Activated CD4-positive, alpha-beta T cell treated with anti-CD3 and anti-CD28 coated beads, Interleukin-2, Interleukin-6, amounts not matched to agents 100 ng/mL and 50 ng/mL, durations not matched to agents 16 hours and 8 hours (primary cell): ENCODE data around the gene ZNF500.

ENCODE experiments used
- DNase-seq: peaks from one replicate; pipeline ENCODE4 v3.0.0-alpha.2; 2020

Gene ZNF500

DNA sequence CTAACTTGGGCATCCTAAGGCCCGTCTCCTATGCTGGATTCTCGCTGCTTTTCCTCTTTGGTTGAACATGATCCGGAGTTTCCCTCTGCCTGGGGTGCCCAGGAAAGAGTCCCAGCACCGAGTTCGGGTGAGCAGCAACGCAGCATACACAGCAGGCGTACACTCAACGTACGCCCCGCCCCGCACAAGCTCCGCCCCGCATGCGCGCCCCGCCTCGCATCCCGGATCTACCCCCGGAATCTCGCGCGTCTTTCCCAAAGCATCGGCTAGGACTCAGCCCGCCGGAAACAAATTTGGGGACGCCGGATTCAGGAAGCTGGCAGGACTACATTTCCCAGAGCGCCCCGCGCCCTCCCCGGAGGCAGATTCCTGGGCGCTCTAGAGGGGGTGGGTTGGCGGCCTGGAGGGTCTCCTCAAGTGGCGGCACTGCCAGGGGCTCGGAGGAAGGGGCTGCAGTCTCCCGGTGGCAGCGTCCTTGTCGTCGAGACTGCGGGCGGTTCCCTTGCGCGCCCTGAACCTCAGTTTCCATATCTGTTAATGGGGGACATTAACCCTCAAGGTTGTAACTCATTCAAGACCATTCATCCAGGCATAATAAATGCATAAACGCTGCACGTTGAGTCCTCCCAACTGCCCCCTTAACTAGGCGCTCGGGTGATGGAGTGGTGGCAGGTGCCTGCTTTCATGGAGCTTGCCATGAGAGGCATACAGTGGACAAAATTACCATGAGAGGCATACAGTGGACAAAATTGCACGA, 1.8 kb upstream of the ZNF500 start:
- peak; percentile 94 for DNase-seq

DNA sequence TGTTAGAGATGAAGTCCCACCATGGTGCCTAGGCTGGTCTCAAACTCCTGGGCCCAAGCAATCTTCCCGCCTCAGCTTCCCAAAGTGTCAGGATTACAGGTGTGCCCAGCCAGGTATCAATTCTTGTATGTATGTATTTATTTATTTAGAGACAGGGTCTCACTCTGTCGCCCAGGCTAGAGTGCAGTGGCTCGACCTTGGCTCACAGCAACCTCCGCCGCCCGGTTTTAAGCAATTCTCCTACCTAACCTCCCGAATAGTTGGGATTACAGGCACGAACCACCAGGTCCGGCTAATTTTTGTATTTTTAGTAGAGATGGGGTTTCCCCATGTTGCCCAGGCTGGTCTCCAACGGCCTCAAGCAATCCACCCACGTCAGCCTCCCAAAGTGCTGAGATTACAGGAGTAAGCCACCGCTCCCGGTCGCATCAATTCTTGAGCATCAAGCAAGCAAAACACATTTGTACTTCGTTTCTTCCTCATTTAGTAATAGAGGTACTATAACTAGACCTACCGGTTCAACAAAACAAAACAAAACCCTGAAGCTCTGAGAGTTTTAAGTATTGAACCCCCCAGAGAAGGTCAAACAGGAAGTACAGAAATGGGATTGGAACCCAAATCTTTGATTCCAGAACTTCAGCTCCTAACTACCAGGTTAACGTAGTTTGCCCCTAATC, 1.0 kb upstream of the ZNF500 start:
- DNase-seq: no peak

DNA sequence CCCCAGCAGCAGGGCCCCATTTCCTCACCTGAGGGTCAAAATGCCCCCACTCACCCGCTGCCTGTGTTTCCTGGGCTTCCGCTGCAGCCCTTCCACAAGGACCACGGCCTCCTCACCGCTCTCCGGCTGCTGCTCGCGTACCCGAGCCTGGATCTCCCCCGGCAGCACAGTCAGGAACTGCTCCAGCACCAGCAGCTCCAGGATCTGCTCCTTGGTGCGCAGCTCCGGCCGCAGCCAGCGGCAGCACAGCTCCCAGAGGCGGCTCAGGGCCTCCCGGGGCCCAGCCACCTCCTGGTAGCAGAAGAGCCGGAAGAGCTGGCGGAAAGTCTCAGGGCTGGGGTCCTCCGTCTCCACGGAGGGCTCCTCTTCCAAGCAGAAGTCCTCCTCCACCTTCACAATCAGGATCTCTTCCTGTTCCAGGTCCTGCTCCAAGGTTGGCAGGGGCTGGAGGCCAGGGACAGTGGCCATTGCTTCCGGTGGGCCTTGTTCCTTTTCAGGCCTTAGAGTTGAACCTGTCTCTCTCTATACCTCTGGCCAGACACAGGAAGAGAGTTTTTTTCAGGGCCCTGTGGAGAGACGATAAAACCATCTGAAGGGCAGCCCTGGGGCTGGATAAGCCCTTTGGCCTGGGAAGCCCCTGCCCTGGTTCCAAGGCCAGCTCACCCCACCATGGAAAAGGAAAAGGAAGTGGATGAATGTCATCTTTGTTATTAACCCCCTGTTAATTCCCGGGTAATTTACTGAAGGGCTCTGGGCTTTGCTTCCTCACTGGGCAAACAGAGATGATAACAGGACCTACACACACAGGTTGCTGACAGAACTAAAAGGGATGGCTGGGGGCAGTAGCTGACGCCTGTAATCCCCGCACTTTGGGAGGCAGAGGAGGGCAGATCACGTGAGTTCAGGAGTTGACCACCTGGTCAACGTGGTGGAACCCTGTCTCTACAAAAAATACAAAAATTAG, 1.2 kb downstream of the ZNF500 start:
- no peak for DNase-seq

DNA sequence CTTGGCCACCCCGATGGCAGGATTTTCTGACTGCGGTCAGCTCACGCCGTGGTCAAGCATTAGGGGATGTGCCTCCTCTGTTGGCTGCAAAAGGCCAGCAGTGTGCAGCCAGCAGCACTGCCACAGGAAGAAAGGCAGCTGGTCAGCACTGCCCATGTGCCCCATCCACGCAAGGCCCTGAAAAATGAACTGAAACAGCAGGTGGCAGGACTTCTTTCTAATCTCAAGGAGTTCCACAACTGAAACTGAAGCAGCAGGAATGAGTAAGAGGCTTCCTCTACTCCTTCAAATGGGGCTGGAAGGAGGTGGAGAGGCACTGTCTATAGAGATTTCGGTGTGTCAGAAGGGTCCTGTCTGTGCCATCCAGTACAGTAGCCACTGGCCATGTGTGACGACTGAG, 3.2 kb downstream of the ZNF500 start:
- no peak for DNase-seq

DNA sequence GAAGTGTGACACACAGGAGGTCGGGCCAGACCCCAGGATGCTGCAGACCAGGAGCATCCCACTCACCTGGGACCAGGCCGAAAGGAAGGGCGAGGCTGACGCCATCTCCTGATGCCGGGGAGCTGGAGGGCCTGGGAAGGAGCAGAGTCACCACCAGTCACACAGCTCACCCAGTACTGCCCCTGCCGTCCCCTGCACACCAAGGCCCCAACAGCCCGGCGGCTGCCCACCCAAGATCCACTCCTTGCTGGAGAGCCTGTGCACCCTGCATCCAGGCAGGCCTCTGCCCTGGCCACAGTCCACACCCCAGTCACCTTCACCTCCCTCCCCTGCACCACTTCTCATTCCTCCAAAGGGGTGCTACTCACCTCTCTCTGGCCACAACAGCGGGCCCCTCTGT, 4.8 kb downstream of the ZNF500 start:
- DNase-seq: no peak

DNA sequence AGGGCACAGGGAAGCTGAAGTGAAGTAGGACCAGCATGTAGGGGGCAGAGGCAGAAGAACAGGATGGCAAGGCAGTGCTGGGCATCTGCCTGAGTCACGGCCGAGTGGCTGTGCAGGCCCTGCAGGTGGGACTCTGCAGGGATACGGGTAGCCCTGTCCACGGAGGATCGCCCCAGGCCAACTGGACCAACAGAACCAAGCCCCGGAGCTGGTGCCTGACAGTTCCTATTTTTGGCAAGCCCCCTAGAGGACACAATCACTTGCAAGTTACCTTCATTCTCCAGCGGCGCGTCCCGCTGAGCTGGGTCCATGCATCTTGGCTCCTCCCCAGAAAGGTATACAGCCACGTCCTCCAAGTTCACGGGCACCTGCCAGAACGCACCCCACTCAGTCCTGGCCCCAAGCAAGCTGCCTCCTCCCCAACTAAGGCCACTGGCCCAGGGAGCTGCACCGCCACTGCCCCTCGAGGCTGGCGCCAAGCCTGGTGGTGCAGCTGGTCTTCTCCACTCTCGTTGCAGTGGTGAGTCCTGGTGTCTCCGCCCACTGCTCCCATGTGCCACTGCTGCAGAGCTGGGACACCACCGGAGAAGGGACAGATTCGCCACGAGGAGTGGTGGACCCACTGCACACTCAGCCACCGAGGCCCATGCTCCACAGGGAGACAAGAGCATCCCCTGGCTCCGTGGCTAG, 6.6 kb downstream of the ZNF500 start:
- no peak for DNase-seq

DNA sequence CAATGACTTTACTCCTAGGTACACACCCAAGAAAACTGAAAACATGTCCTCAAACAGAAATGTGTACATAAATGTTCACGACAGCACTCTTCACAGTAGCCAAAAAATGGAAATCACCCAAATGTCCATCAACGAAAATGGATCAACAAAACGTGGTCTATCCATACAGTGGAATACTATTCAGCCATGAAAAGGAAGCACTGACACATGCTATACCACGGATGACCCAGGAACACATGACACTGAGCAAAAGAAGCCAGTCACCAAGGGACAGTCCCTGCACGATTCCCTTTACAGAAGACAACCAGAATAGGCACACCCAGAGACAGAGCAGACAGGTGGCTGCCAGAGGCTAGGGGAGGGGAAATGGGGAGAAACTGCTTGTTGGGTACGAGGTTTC, 11.3 kb downstream of the ZNF500 start:
- DNase-seq: no peak

DNA sequence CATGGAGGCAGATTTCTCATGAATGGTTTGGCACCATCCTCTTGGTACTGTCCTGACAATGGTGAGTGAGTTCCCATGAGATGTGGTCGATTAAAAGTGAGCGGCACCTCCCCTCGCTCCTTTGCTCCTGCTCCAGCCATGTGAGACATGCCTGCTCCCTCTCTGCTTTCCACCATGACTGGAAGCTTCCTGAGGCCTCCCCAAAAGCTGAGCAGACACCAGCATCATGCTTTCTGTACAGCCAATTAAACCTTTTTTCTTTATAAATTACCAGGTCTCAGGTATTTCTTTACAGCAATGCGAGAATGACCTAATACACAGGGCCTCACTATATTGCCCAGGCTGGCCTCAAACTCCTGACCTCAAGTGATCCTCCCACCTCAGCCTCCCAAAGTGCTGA, 12.1 kb downstream of the ZNF500 start:
- no peak for DNase-seq

DNA sequence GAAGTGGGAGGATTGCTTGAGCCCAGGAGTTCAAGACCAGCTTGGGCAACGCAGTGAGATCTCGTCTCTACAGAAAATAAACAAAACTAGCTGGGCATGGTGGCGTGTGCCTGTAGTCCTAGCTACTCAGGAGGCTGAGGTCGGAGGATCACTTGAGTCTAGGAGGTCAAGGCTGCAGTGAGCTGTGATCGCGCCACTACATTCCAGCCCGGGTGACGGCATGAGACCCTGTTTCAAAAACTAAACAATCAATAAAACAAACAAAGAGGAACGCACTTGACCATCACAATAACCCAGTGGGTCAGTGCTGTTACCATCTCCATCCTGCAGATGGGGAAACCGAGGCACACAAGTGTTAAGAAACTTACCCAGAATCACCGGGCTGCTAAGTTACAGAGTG, 13.7 kb downstream of the ZNF500 start:
- DNase-seq: no peak

DNA sequence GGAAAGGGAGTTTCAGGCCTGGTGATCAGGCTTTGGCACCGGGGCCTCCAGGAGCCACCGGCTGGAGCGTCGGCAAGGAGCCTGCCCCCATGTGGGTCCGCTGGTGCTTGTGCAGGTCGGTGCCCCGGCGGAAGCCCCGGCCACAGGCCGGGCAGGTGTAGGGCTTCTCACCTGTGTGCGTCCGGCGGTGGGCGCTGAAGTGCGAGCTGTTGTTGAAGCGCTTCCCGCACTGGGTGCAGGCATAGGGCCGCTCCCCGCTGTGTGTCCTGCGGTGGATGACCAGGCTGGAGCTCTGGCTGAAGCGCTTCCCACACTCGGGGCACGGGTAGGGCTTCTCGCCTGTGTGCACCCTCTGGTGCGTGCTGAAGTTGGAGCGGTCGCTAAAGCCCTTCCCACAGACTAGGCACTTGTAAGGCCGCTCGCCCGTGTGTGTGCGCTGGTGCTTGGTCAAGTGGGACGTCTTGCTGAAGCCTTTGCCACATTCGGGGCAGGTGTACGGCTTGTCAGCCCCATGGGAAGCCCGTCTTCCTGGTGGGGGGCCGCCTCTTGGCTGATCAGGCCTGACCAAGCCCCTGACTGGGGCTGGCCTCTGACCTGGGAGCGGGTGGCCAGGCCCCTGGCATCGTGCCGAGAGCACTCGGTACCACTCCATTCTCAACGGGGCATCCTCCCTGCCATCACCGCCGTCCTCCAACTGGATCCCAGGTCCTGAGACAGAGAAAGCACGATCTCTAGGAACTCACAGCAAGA, 14.4 kb downstream of the ZNF500 start:
- DNase-seq: no peak

DNA sequence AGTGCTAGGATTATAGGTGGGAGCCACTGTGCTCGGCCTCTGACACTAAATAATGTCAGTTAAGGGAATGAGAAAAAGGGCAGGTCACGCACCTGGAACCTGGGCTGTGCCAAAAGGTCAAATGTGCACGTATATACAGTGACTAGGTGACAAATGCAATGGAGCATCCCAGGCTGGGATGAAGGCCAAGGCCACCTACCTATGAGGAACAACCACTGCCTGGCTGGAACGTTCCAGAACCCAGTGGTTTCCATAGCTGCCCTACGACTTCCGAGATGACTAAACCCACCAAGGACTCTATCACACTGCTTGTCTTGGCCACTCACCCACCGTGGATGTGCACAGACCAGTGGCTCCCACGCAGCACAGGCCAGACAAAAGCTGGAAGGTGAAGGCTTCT, 16.1 kb downstream of the ZNF500 start:
- no peak for DNase-seq

DNA sequence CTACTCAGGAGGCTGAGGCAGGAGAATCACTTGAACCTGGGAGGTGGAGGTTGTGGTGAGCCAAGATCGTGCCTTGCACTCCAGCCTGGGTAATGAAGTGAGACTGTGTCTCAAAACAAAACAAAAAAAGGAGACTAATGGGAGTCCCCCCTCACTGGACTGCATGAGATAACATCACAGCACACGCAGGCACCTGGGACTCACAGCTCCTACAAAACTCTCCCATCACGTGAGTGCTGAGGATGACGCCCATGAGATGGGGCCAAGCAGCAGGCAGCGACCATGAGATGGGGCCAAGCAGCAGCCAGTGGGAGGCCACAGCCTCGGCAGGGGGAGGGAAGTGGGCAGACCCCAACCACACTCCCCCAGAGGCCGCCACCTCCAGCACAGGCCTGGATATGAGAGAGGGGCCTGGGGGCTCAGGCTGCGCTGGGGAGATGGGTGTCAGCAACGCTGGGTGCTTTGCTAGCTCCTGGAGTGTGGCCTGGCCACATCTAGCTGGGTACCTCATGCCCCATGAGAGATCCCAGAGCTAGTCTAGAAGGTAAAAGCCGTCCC, 17.2 kb downstream of the ZNF500 start:
- DNase-seq: no peak

DNA sequence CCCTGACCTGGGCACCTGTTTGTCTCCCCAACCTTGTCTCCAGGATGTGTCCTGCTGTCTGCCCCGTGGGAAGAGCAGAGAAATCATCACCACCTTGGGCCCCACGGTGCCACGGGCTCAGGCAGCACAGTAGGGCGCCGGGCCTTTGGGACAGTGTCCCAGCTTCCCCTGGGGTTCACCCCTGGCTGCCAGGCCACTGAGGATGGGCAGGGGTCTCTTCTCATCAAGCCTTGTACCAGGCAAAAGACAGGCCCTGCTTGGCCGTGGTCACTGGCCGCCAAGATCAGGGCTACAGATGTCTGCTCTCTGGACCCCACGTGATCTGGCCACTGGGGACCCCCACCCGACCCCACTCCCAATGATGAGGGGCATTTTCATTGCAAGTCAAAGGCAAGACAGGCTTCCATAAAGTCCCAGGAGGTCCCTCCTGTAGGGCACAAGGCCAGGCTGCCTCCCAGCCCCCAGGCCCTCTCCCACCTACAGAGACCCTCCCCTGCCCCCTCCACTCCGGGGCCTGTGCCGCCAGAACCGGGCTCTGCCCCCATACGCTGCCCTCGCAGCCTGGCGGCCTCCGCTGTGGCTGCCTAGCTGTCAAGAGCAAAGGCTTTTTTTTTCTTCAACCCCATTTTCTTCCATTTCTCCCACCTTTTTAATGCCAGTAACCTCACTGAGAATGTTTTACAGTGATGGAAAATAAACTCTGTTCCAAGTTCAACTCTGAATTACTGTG, 18.1 kb downstream of the ZNF500 start:
- DNase-seq: no peak

DNA sequence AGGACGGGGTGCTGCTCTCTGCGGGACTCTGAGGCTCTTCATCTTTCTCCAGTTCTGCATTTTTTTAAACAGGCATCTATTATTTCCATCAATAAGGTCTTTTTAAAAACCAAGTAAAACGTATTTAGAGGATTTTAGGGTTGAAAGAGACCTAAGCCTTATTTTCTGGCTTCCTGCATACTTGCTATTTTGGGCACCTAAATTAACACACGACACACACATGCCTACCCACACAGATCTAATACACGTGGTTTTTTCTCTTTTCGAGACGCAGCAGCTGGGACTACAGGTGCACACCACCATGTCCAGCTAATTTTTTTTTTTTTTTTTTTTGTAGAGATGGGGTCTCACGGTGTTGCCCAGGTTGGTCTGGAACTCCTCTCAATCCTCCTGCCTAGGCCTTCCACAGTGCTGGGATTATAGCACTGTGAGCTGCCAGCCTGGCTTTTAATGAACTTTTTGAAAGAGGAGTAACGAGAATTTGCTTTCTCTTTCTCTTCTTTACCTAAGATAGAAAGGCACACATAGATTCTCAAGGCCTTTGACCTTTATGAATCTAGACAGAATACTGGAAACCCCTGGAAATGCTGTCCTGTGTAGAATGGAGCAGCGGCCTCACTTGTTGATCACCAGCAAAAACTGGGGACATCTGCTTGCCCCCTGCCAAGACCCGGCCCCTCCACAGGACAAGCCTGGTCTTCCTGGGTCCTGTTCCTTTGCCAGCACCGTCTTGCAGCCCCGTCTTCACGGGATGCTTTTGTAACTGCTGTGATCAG, 18.9 kb downstream of the ZNF500 start:
- no peak for DNase-seq

DNA sequence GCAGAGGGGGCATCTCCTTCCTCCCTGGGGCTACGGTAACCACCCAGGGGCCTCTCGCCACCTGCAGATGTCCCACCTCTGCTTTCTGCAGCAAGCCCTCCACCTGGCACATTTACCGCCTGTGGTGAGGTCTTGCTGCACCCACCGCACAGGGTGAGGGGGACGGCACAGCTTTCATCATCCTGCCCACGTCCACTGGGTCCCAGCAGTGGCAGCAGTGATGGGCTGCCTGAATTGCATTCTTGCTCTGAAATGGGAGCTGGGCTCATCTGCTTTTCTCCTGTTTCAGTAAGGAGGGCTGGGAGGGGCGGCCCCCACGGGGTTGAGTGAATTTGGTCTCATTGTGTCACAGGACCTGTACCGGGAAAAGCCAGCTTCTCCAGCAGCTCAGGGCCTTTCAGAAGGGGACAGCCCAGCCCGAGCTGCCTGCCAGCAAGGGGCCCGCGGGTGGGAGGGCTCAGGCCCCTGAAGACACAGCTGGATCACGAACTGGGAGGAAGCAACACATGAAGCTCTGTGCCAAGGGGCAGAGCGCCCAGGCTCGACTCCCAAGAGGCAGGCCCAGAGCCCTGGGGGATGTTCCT, 19.9 kb downstream of the ZNF500 start:
- no peak for DNase-seq

DNA sequence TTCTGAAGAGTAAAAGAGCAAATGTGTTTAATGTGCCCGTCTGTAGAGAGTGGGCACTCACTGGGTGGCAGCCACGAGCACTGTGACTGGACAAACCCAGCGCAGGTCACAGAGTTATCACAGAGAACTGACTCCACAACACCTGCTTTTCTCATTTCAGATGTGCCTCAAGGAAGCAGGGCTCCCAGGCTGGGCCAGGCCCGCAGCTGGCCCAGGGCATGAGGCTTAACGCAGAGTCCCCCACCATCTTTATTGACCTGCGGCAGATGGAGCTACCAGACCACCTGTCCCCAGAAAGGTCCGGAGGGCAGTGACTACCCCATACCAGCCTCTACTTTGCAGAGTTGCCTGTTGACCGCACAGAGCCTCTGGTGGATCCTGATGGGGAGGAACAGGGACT, 20.7 kb downstream of the ZNF500 start:
- no peak for DNase-seq

DNA sequence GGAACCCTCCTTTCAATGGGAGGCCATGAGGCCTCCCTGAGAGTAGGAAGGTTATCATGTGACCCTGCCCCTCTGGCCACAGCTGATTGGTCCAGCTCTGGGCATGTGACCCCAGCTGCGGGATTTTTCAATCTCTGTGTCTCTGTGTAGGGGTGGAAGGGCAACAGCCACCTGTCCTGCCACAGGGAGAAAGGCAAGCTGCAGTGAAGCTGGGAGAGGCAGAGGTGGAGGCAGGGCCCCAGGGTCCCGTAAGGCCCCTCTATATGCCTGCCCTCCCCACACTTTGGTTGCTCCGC, 21.7 kb downstream of the ZNF500 start:
- no peak for DNase-seq

DNA sequence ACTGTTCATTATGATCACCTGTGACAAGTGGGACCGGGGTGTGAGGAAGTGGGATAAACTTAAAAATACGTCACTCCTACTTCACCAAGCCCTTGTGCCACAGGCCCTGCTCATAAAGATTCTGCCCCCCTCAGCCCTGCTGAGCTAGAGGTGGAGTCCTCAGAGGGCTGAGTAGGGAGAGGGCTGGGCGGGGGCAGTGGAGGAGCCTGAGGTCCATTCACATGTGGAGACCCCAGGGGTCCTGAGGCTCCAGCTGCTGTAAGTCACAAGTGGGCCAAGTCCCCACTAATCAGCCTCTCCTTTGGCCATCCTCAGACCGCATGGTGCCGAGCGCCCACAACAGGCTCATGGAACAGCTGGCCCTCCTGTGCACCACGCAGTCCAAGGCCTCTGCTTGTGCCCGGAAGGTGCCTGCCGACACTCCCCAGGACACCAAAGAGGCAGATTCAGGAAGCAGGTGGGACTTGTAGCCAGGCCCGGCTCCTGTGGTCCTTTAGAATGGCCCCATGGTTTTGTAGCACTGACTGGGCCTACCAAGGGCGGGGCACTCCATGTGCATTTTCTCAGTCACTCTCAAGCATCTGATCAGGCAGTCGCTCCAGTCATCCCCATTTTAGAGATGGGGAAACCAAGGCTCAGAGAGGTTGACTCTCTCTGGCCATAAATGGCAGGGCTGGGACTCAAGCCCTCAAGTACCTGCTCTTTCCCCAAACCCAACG, 22.2 kb downstream of the ZNF500 start:
- no peak for DNase-seq

DNA sequence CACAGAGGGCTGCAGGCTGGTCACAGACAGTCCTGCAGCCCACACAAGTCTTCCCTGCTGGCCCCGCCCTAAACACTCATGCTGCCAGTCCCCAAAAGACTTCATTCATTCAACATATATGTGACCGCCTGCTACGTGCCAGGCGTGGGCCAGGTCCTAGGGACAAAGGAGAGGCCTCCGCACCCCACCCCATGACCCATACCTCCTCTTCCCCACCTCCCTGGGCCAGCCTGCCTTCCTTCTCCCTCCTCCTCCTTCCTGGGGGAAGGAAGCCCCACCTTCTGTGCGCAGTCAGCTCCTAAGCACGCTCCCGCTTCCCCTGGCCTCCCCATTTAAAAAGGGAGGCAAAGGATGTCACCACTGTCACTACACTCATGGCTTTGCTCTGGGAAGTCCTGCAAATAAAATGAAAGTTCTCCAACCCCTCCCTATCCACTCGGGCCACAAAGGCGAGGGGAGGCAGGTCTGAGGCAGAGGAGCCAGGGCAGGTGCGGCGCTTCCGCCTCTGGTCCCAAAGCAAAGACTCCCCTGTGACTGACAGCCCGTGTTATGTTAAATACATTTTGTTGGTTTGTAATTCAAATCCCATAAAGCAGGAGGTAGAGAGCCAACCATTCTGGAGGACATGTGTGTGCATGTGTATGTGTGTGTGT, 23.6 kb downstream of the ZNF500 start:
- DNase-seq: no peak
